ENCODE measurements around the gene LYRM4. TPM values are rescaled to one million over a fixed set of nuclear protein-coding genes. Genes with fewer than 3 reads are reported as not detected.

Gene LYRM4
- polyA plus RNA-seq, 2 of the 4 experiments (the other 2 are of a cell fraction), result 25.6 to 43.3 TPM

GRCh38 chr6:5108536-5109150 is 152.1 kb downstream of the LYRM4 start (continued):
- TF ChIP-seq CTCF (IDR thresholded peaks at IDR 0.05), result no peak
- TF ChIP-seq JUNB (IDR thresholded peaks at IDR 0.05), result no peak
- no peak for TF ChIP-seq MYC (IDR thresholded peaks at IDR 0.05; ENCODE audit: borderline replicate concordance, low read length)
- no peak for TF ChIP-seq MAX (IDR thresholded peaks at IDR 0.05)

- DNase-seq (ENCODE audit: low read depth in 1 of 2, low spot score in 1 of 2), result no peak
- POLR2A ChIA-PET, result interaction anchor here (0.6 kb wide), 1 partner anchor 784 kb away, joined by 6 read pairs; no protein-coding TSS in a partner anchor
These were observed 152.7 kb downstream of the LYRM4 start for GRCh38 chr6:5108068-5108467.

GRCh38 chr6:5107341-5107740 is 153.4 kb downstream of the LYRM4 start:
- POLR2A ChIA-PET, result interaction anchor here (0.6 kb wide), 1 partner anchor 785 kb away, joined by 6 read pairs; no protein-coding TSS in a partner anchor
- Histone ChIP-seq H3K4me1 (peaks cover 4% of the 10 kb centered on the region; the same call in 1 of the 3 replicates), H3K4me3 (no peak overlapping the region), H3K27ac (no peak overlapping the region), H3K4me2 (no peak overlapping the region), H3K9me3 (no peaks in the 10 kb centered on the region)
- WGBS (ENCODE audit: missing lambda C conversion rate), result 94% methylated on average over 10 of the region's 10 CpGs
- ATAC-seq, result no peak
- CTCF ChIA-PET, result interaction anchor here (1.0 kb wide), 1 partner anchor 36 kb away, joined by 3 read pairs; no protein-coding TSS in a partner anchor
- no peak for DNase-seq (ENCODE audit: low read depth in 1 of 2, low spot score in 1 of 2)
- FAIRE-seq, result no peak
- no peak for TF ChIP-seq CEBPB (IDR thresholded peaks at IDR 0.05)
- no peak for TF ChIP-seq MAFK (IDR thresholded peaks at IDR 0.05; ENCODE audit: partially characterized antibody)
- no peak for TF ChIP-seq KDM1A (IDR thresholded peaks at IDR 0.05; ENCODE audit: low read depth)

More at GRCh38 chr6:5108068-5108467, 152.7 kb downstream of the LYRM4 start:
- ATAC-seq (no peak), FAIRE-seq (no peak)
- peaks cover 7% of the 10 kb centered on the region; the same call in 2 of the 3 replicates for H3K4me1 ChIP-seq
- no peak overlapping the region for H3K4me2 ChIP-seq
- H3K4me3 ChIP-seq, result no peak overlapping the region
- H3K27ac ChIP-seq, result no peak overlapping the region
- TF ChIP-seq RARB (CRISPR knock-in tag; IDR thresholded peaks at IDR 0.05), result no peak
- TF ChIP-seq ATOH8 (CRISPR knock-in tag; IDR thresholded peaks at IDR 0.05; ENCODE audit: low read depth), result no peak
- no peak for TF ChIP-seq SMC3 (IDR thresholded peaks at IDR 0.05)
- TF ChIP-seq JUN (IDR thresholded peaks at IDR 0.05), result no peak
- no peak for TF ChIP-seq HOXB5 (CRISPR knock-in tag; IDR thresholded peaks at IDR 0.05)
- no peak for TF ChIP-seq ZNF302 (CRISPR knock-in tag; IDR thresholded peaks at IDR 0.05)
- TF ChIP-seq ELK1 (IDR thresholded peaks at IDR 0.05; ENCODE audit: low read depth, low read length), result no peak
- TF ChIP-seq PHF8 (IDR thresholded peaks at IDR 0.05; ENCODE audit: borderline replicate concordance, low read depth), result no peak
- CTCF ChIA-PET, result interaction anchor here (1.0 kb wide), 1 partner anchor 35 kb away, joined by 3 read pairs; no protein-coding TSS in a partner anchor
- H3K9me3 ChIP-seq, result no peaks in the 10 kb centered on the region
- WGBS (ENCODE audit: missing lambda C conversion rate), result 73% methylated on average over 9 of the region's 9 CpGs

- ATAC-seq (no peak), FAIRE-seq (no peak), DNase-seq (ENCODE audit: low read depth in 1 of 2, low spot score in 1 of 2) (no peak)
- H3K9me3 ChIP-seq, result no peaks in the 10 kb centered on the region
- no peak overlapping the region for H3K4me2 ChIP-seq
- H3K27ac ChIP-seq, result no peak overlapping the region
- POLR2A ChIA-PET, result no interaction called here
- H3K4me3 ChIP-seq, result no peak overlapping the region
- CTCF ChIA-PET, result interaction anchor here (0.6 kb wide), 1 partner anchor 957 kb away, joined by 3 read pairs; no protein-coding TSS in a partner anchor
- WGBS (ENCODE audit: missing lambda C conversion rate), result 95% methylated on average over 7 of the region's 10 CpGs
- H3K4me1 ChIP-seq, result no peaks in the 10 kb centered on the region
- TF ChIP-seq ZFP36 (IDR thresholded peaks at IDR 0.05; ENCODE audit: borderline replicate concordance, partially characterized antibody), result no peak
- no peak for TF ChIP-seq FOSB (CRISPR knock-in tag; IDR thresholded peaks at IDR 0.05)
- TF ChIP-seq ATOH8 (CRISPR knock-in tag; IDR thresholded peaks at IDR 0.05; ENCODE audit: low read depth), result no peak
- TF ChIP-seq EHMT2 (IDR thresholded peaks at IDR 0.05; ENCODE audit: low read depth), result no peak
- no peak for TF ChIP-seq CEBPB (IDR thresholded peaks at IDR 0.05)
- TF ChIP-seq NFE2L2 (conservative IDR thresholded peaks at IDR 0.05; ENCODE audit: low read length), result no peak
- no peak for TF ChIP-seq ZC3H11A (IDR thresholded peaks at IDR 0.05)
- TF ChIP-seq FOSL2 (IDR thresholded peaks at IDR 0.05), result no peak
- TF ChIP-seq FOSL2 (CRISPR knock-in tag; IDR thresholded peaks at IDR 0.05), result no peak
- TF ChIP-seq HEYL (CRISPR knock-in tag; IDR thresholded peaks at IDR 0.05), result no peak
- TF ChIP-seq POLR2AphosphoS2 (conservative IDR thresholded peaks at IDR 0.05; ENCODE audit: low read length), result no peak
- TF ChIP-seq CBX2 (IDR thresholded peaks at IDR 0.05; ENCODE audit: borderline replicate concordance, low read depth), result no peak
- no peak for TF ChIP-seq RAD21 (conservative IDR thresholded peaks at IDR 0.05 in 1 of 2, IDR thresholded peaks at IDR 0.05 in 1 of 2)
- no peak for TF ChIP-seq JUN (IDR thresholded peaks at IDR 0.05)
- no peak for TF ChIP-seq CHD4 (IDR thresholded peaks at IDR 0.05; ENCODE audit: borderline replicate concordance)
- no peak for TF ChIP-seq EP300 (IDR thresholded peaks at IDR 0.05)
- TF ChIP-seq POLR2A (IDR thresholded peaks at IDR 0.05; ENCODE audit: low read length), result no peak
These were observed 155.6 kb downstream of the LYRM4 start for GRCh38 chr6:5105146-5105545.

All from A549 (cell line).